ENCODE results near the gene PRICKLE1.

Gene PRICKLE1

GRCh38 chr12:42576374-42576773 is 13.2 kb downstream of the PRICKLE1 start:
- no peaks in the 10 kb centered on the region for H3K27me3 ChIP-seq (ENCODE audit: insufficient read depth, low read length)
- H3K4me2 ChIP-seq (ENCODE audit: low read length) = no peak overlapping the region
- no peaks in the 10 kb centered on the region for H3K9me3 ChIP-seq (ENCODE audit: low read length)
- H3F3A ChIP-seq (ENCODE audit: insufficient read depth, low read length) = no peaks in the 10 kb centered on the region
- no peaks in the 10 kb centered on the region for H3K36me3 ChIP-seq (ENCODE audit: insufficient read depth, low read length)
- TF ChIP-seq CTCF (IDR thresholded peaks at IDR 0.05; ENCODE audit: low read length) = no peak
- no peak for TF ChIP-seq EZH2 (IDR thresholded peaks at IDR 0.05; ENCODE audit: borderline replicate concordance, low read length)
- H3K9me2 ChIP-seq (ENCODE audit: low read depth, low read length) = no peaks in the 10 kb centered on the region
- H3K4me1 ChIP-seq (ENCODE audit: insufficient read depth, low read length, severe bottlenecking) = no peaks in the 10 kb centered on the region
- no peaks in the 10 kb centered on the region for H3K79me2 ChIP-seq (ENCODE audit: insufficient read depth, low read length)
- no peak overlapping the region for H2AFZ ChIP-seq (ENCODE audit: low read length)
- H4K20me1 ChIP-seq (ENCODE audit: insufficient read depth, low read length) = no peaks in the 10 kb centered on the region
- H3K4me3 ChIP-seq (ENCODE audit: low read depth, low read length, poor library complexity, severe bottlenecking) = no peak overlapping the region
- H3K27ac ChIP-seq (ENCODE audit: low read depth, low read length, poor library complexity, severe bottlenecking) = no peak overlapping the region
- no peak overlapping the region for H3K9ac ChIP-seq (ENCODE audit: low read length)

GRCh38 chr12:42575717-42576116 is 13.8 kb downstream of the PRICKLE1 start:
- no peak for TF ChIP-seq EZH2 (IDR thresholded peaks at IDR 0.05; ENCODE audit: borderline replicate concordance, low read length)
- no peak for TF ChIP-seq CTCF (IDR thresholded peaks at IDR 0.05; ENCODE audit: low read length)
- Histone ChIP-seq H4K20me1 (ENCODE audit: insufficient read depth, low read length) (no peaks in the 10 kb centered on the region), H3K27ac (ENCODE audit: low read depth, low read length, poor library complexity, severe bottlenecking) (no peak overlapping the region), H3K27me3 (ENCODE audit: insufficient read depth, low read length) (no peaks in the 10 kb centered on the region), H3K9ac (ENCODE audit: low read length) (no peak overlapping the region), H3K79me2 (ENCODE audit: insufficient read depth, low read length) (no peaks in the 10 kb centered on the region), H3K9me2 (ENCODE audit: low read depth, low read length) (no peaks in the 10 kb centered on the region), H3K36me3 (ENCODE audit: insufficient read depth, low read length) (no peaks in the 10 kb centered on the region), H3F3A (ENCODE audit: insufficient read depth, low read length) (no peaks in the 10 kb centered on the region), H3K4me1 (ENCODE audit: insufficient read depth, low read length, severe bottlenecking) (no peaks in the 10 kb centered on the region), H3K9me3 (ENCODE audit: low read length) (no peaks in the 10 kb centered on the region), H2AFZ (ENCODE audit: low read length) (no peak overlapping the region), H3K4me3 (ENCODE audit: low read depth, low read length, poor library complexity, severe bottlenecking) (no peak overlapping the region), H3K4me2 (ENCODE audit: low read length) (no peak overlapping the region)

- TF ChIP-seq EZH2 (IDR thresholded peaks at IDR 0.05; ENCODE audit: borderline replicate concordance, low read length) (no peak), CTCF (IDR thresholded peaks at IDR 0.05; ENCODE audit: low read length) (no peak)
- Histone ChIP-seq H3K4me1 (ENCODE audit: insufficient read depth, low read length, severe bottlenecking) (no peaks in the 10 kb centered on the region), H3K9me2 (ENCODE audit: low read depth, low read length) (no peaks in the 10 kb centered on the region), H3K9ac (ENCODE audit: low read length) (no peak overlapping the region), H3K79me2 (ENCODE audit: insufficient read depth, low read length) (no peaks in the 10 kb centered on the region), H4K20me1 (ENCODE audit: insufficient read depth, low read length) (no peaks in the 10 kb centered on the region), H3K4me2 (ENCODE audit: low read length) (no peak overlapping the region), H3K36me3 (ENCODE audit: insufficient read depth, low read length) (no peaks in the 10 kb centered on the region), H3K4me3 (ENCODE audit: low read depth, low read length, poor library complexity, severe bottlenecking) (no peak overlapping the region), H2AFZ (ENCODE audit: low read length) (no peak overlapping the region), H3K9me3 (ENCODE audit: low read length) (no peaks in the 10 kb centered on the region), H3K27me3 (ENCODE audit: insufficient read depth, low read length) (no peaks in the 10 kb centered on the region), H3F3A (ENCODE audit: insufficient read depth, low read length) (no peaks in the 10 kb centered on the region), H3K27ac (ENCODE audit: low read depth, low read length, poor library complexity, severe bottlenecking) (no peak overlapping the region)
These were observed 14.7 kb downstream of the PRICKLE1 start for GRCh38 chr12:42574851-42575266.

All from OCI-LY1 (cell line).